ENCODE measurements around the gene DSC2.

- TF ChIP-seq POLR2A (IDR thresholded peaks at IDR 0.05; ENCODE audit: low read depth, low read length) (no peak), POLR2AphosphoS5 (IDR thresholded peaks at IDR 0.05; ENCODE audit: low read depth, low read length) (no peak), TAF1 (IDR thresholded peaks at IDR 0.05; ENCODE audit: borderline replicate concordance, low read depth, low read length) (no peak)
These were observed 54.0 kb downstream of the DSC2 start for GRCh38 chr18:31048216-31048615.
